ENCODE data around the gene ELP5.

The ELP5 gene

DNA sequence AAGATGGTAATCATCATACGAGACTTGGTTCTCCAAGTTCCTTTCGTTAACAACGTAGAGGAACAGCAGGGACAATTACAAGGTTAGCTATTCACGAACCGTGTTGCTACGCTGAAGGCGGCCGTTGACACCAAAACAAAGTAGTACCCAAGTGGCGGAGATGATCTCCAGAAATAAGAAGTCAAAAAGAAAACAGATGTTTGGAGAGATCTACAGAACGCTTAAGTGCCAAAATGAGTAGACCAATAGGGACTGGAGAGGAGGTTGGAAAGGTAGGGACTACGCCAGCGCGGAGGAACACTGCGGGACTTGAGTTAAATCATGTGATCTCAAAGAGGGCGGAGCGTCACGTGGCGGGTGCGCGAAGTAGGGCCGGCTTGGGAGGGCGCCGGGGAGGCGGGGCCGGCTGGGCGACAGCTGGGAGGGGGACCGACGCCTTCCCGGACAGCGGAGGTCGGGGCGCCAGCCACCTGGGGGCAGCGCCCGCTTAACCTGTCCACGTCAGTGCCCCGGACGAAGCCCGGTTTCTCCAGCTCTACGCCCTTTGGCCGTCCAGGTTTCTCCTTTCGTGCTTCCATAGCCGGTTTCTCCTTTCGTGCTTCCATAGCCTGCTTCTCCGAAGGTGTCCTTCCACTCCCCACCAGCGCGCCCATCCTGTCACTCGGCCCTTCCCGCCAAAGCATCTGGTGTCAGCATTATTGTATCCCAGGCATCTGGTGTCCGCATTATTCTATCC, 9.1 kb upstream of the ELP5 start (continued):
- TF ChIP-seq, protein P1, sequence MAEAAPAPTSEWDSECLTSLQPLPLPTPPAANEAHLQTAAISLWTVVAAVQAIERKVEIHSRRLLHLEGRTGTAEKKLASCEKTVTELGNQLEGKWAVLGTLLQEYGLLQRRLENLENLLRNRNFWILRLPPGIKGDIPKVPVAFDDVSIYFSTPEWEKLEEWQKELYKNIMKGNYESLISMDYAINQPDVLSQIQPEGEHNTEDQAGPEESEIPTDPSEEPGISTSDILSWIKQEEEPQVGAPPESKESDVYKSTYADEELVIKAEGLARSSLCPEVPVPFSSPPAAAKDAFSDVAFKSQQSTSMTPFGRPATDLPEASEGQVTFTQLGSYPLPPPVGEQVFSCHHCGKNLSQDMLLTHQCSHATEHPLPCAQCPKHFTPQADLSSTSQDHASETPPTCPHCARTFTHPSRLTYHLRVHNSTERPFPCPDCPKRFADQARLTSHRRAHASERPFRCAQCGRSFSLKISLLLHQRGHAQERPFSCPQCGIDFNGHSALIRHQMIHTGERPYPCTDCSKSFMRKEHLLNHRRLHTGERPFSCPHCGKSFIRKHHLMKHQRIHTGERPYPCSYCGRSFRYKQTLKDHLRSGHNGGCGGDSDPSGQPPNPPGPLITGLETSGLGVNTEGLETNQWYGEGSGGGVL (tag by site-specific recombination; IDR thresholded peaks at IDR 0.05), result peak; percentile 38; the same call in 1 of the 2 replicates
- peak; percentile 56; the same call in 1 of the 2 replicates for TF ChIP-seq ZNF623 (tag by site-specific recombination; IDR thresholded peaks at IDR 0.05)
- TF ChIP-seq ZNF596 (tag by site-specific recombination; IDR thresholded peaks at IDR 0.05), result no peak
- no peak for TF ChIP-seq ZNF658 (tag by site-specific recombination; IDR thresholded peaks at IDR 0.05)
- peak; percentile 88 for TF ChIP-seq ZSCAN23 (tag by site-specific recombination; IDR thresholded peaks at IDR 0.05)
- TF ChIP-seq SP3 (tag by site-specific recombination; IDR thresholded peaks at IDR 0.05), result peak; percentile 99
- no peak; the same call in 1 of the 2 replicates for TF ChIP-seq ZNF266 (tag by site-specific recombination; IDR thresholded peaks at IDR 0.05; ENCODE audit: low read depth)
- no peak; the same call in none of the 2 replicates for TF ChIP-seq ZNF19 (tag by site-specific recombination; IDR thresholded peaks at IDR 0.05; ENCODE audit: low read depth)
- TF ChIP-seq ZNF76 (tag by site-specific recombination; IDR thresholded peaks at IDR 0.05; ENCODE audit: borderline replicate concordance, low read depth), result peak; percentile 83
- TF ChIP-seq ZNF391 (tag by site-specific recombination; IDR thresholded peaks at IDR 0.05; ENCODE audit: borderline replicate concordance, low read depth), result peak; percentile 98
- TF ChIP-seq ZNF645 (tag by site-specific recombination; IDR thresholded peaks at IDR 0.05), result peak; percentile 91
- TF ChIP-seq HOXC10 (CRISPR knock-in tag; IDR thresholded peaks at IDR 0.05), result no peak
- peak; percentile 60; the same call in 1 of the 2 replicates for TF ChIP-seq IKZF3 (tag by site-specific recombination; IDR thresholded peaks at IDR 0.05)
- TF ChIP-seq ZNF311 (tag by site-specific recombination; IDR thresholded peaks at IDR 0.05; ENCODE audit: borderline replicate concordance), result no peak
- no peak for TF ChIP-seq ZNF530 (tag by site-specific recombination; IDR thresholded peaks at IDR 0.05; ENCODE audit: low read depth)
- no peak for TF ChIP-seq AEBP2 (tag by site-specific recombination; IDR thresholded peaks at IDR 0.05; ENCODE audit: borderline replicate concordance)
- TF ChIP-seq, protein P2, sequence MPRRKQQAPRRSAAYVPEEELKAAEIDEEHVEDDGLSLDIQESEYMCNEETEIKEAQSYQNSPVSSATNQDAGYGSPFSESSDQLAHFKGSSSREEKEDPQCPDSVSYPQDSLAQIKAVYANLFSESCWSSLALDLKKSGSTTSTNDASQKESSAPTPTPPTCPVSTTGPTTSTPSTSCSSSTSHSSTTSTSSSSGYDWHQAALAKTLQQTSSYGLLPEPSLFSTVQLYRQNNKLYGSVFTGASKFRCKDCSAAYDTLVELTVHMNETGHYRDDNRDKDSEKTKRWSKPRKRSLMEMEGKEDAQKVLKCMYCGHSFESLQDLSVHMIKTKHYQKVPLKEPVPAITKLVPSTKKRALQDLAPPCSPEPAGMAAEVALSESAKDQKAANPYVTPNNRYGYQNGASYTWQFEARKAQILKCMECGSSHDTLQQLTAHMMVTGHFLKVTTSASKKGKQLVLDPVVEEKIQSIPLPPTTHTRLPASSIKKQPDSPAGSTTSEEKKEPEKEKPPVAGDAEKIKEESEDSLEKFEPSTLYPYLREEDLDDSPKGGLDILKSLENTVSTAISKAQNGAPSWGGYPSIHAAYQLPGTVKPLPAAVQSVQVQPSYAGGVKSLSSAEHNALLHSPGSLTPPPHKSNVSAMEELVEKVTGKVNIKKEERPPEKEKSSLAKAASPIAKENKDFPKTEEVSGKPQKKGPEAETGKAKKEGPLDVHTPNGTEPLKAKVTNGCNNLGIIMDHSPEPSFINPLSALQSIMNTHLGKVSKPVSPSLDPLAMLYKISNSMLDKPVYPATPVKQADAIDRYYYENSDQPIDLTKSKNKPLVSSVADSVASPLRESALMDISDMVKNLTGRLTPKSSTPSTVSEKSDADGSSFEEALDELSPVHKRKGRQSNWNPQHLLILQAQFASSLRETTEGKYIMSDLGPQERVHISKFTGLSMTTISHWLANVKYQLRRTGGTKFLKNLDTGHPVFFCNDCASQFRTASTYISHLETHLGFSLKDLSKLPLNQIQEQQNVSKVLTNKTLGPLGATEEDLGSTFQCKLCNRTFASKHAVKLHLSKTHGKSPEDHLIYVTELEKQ (tag by site-specific recombination; IDR thresholded peaks at IDR 0.05; ENCODE audit: borderline replicate concordance), result peak; percentile 95
- TF ChIP-seq ZNF560 (tag by site-specific recombination; IDR thresholded peaks at IDR 0.05; ENCODE audit: borderline replicate concordance), result no peak
- no peak for TF ChIP-seq ZNF354C (tag by site-specific recombination; IDR thresholded peaks at IDR 0.05; ENCODE audit: borderline replicate concordance, low read depth)
- peak; percentile 89 for TF ChIP-seq ZNF610 (tag by site-specific recombination; IDR thresholded peaks at IDR 0.05; ENCODE audit: borderline replicate concordance)
- TF ChIP-seq ZNF548 (tag by site-specific recombination; IDR thresholded peaks at IDR 0.05), result no peak
- peak; percentile 48 for TF ChIP-seq FEZF1 (tag by site-specific recombination; IDR thresholded peaks at IDR 0.05)
- TF ChIP-seq GLIS1 (tag by site-specific recombination; IDR thresholded peaks at IDR 0.05), result peak; percentile 84
- peak; percentile 46 for TF ChIP-seq ZBTB26 (tag by site-specific recombination; optimal IDR thresholded peaks at IDR 0.05)
- TF ChIP-seq ZNF175 (tag by site-specific recombination; IDR thresholded peaks at IDR 0.05), result no peak
- TF ChIP-seq ZNF239 (tag by site-specific recombination; IDR thresholded peaks at IDR 0.05), result 0 out of 2 replicates have a peak, but pooled peaks have one; percentile 62
- no peak for TF ChIP-seq ZNF830 (tag by site-specific recombination; IDR thresholded peaks at IDR 0.05; ENCODE audit: low read depth)
- no peak for TF ChIP-seq ZNF747 (tag by site-specific recombination; IDR thresholded peaks at IDR 0.05)
- no peak for TF ChIP-seq ZNF571 (tag by site-specific recombination; IDR thresholded peaks at IDR 0.05)
- TF ChIP-seq KLF10 (tag by site-specific recombination; IDR thresholded peaks at IDR 0.05), result peak; percentile 96
- no peak for TF ChIP-seq ZNF16 (tag by site-specific recombination; IDR thresholded peaks at IDR 0.05; ENCODE audit: low read depth)
